ENCODE measurements around the gene AGO1.

Gene AGO1

DNA sequence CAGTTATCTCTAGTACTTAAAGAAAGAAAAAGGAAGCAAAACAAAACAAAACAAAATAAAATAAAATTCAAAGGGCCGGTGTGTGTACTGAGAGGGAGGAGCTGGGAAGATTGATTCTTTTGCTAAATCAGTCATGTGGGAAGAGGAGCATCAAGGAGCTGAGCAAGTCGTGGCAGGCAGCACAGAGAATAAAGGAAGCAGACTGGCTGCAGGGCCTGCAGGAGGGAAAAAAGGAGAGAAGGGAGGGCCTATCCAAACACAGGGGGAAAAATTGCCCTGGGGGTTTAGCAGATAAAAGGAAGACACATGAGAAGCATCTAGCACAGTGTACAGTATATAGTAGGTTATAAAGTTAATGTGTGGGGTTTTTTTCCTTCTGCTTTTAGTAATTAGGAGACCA is 47.6 kb upstream of the AGO1 start:
- no peaks in the 10 kb centered on the region for H3K4me1 ChIP-seq (ENCODE audit: control insufficient read depth, low read length)
- H3F3A ChIP-seq (ENCODE audit: control insufficient read depth, insufficient read depth) = no peaks in the 10 kb centered on the region
- H3K9me2 ChIP-seq (replicated peaks; ENCODE audit: control insufficient read depth, low read length) = no peaks in the 10 kb centered on the region
- no peaks in the 10 kb centered on the region for H4K20me1 ChIP-seq (ENCODE audit: control insufficient read depth, insufficient read depth, low read depth, low read length)
- H3K27me3 ChIP-seq (ENCODE audit: control insufficient read depth, low read length) = no peaks in the 10 kb centered on the region
- no peak overlapping the region for H3K27ac ChIP-seq (ENCODE audit: low read depth, low read length)
- H3K79me2 ChIP-seq (ENCODE audit: control insufficient read depth, low read length) = no peaks in the 10 kb centered on the region
- H3K9me3 ChIP-seq (ENCODE audit: control insufficient read depth, insufficient read depth, low read length) = no peaks in the 10 kb centered on the region
- no peak for TF ChIP-seq EZH2phosphoT487 (IDR thresholded peaks at IDR 0.05; ENCODE audit: borderline replicate concordance, low read length)
- TF ChIP-seq, protein P1, sequence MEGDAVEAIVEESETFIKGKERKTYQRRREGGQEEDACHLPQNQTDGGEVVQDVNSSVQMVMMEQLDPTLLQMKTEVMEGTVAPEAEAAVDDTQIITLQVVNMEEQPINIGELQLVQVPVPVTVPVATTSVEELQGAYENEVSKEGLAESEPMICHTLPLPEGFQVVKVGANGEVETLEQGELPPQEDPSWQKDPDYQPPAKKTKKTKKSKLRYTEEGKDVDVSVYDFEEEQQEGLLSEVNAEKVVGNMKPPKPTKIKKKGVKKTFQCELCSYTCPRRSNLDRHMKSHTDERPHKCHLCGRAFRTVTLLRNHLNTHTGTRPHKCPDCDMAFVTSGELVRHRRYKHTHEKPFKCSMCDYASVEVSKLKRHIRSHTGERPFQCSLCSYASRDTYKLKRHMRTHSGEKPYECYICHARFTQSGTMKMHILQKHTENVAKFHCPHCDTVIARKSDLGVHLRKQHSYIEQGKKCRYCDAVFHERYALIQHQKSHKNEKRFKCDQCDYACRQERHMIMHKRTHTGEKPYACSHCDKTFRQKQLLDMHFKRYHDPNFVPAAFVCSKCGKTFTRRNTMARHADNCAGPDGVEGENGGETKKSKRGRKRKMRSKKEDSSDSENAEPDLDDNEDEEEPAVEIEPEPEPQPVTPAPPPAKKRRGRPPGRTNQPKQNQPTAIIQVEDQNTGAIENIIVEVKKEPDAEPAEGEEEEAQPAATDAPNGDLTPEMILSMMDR (IDR thresholded peaks at IDR 0.05; ENCODE audit: low read depth, low read length, poor library complexity, severe bottlenecking) = no peak
- no peak overlapping the region for H3K4me2 ChIP-seq (ENCODE audit: low read length)
- H3K4me3 ChIP-seq (ENCODE audit: low read length) = no peak overlapping the region
- H3K36me3 ChIP-seq (ENCODE audit: control insufficient read depth, low read length) = peaks cover 22% of the 10 kb centered on the region

GRCh38 chr1:35836734-35837133 is 46.3 kb upstream of the AGO1 start:
- Histone ChIP-seq H3K9me3 (ENCODE audit: control insufficient read depth, insufficient read depth, low read length) (no peaks in the 10 kb centered on the region), H3K9me2 (replicated peaks; ENCODE audit: control insufficient read depth, low read length) (no peaks in the 10 kb centered on the region), H3F3A (ENCODE audit: control insufficient read depth, insufficient read depth) (no peaks in the 10 kb centered on the region), H3K36me3 (ENCODE audit: control insufficient read depth, low read length) (peaks cover 28% of the 10 kb centered on the region), H3K4me3 (ENCODE audit: low read length) (no peak overlapping the region), H3K4me1 (ENCODE audit: control insufficient read depth, low read length) (no peaks in the 10 kb centered on the region), H3K79me2 (ENCODE audit: control insufficient read depth, low read length) (no peaks in the 10 kb centered on the region), H3K27ac (ENCODE audit: low read depth, low read length) (no peak overlapping the region), H4K20me1 (ENCODE audit: control insufficient read depth, insufficient read depth, low read depth, low read length) (no peaks in the 10 kb centered on the region), H3K4me2 (ENCODE audit: low read length) (no peak overlapping the region), H3K27me3 (ENCODE audit: control insufficient read depth, low read length) (no peaks in the 10 kb centered on the region)
- TF ChIP-seq EZH2phosphoT487 (IDR thresholded peaks at IDR 0.05; ENCODE audit: borderline replicate concordance, low read length) = no peak
- TF ChIP-seq, protein P1 (IDR thresholded peaks at IDR 0.05; ENCODE audit: low read depth, low read length, poor library complexity, severe bottlenecking) = no peak

- H4K20me1 ChIP-seq (ENCODE audit: control insufficient read depth, insufficient read depth, low read depth, low read length) = no peaks in the 10 kb centered on the region
- H3K4me2 ChIP-seq (ENCODE audit: low read length) = no peak overlapping the region
- H3K36me3 ChIP-seq (ENCODE audit: control insufficient read depth, low read length) = peaks cover 26% of the 10 kb centered on the region
- H3K79me2 ChIP-seq (ENCODE audit: control insufficient read depth, low read length) = no peaks in the 10 kb centered on the region
- no peak overlapping the region for H3K27ac ChIP-seq (ENCODE audit: low read depth, low read length)
- no peaks in the 10 kb centered on the region for H3K9me3 ChIP-seq (ENCODE audit: control insufficient read depth, insufficient read depth, low read length)
- H3K9me2 ChIP-seq (replicated peaks; ENCODE audit: control insufficient read depth, low read length) = no peaks in the 10 kb centered on the region
- no peak overlapping the region for H3K4me3 ChIP-seq (ENCODE audit: low read length)
- TF ChIP-seq, protein P1 (IDR thresholded peaks at IDR 0.05; ENCODE audit: low read depth, low read length, poor library complexity, severe bottlenecking) = no peak
- no peak for TF ChIP-seq EZH2phosphoT487 (IDR thresholded peaks at IDR 0.05; ENCODE audit: borderline replicate concordance, low read length)
- H3K4me1 ChIP-seq (ENCODE audit: control insufficient read depth, low read length) = no peaks in the 10 kb centered on the region
- H3K27me3 ChIP-seq (ENCODE audit: control insufficient read depth, low read length) = no peaks in the 10 kb centered on the region
- H3F3A ChIP-seq (ENCODE audit: control insufficient read depth, insufficient read depth) = no peaks in the 10 kb centered on the region
Observed at GRCh38 chr1:35838693-35839245, 44.2 kb upstream of the AGO1 start.
